HepG2 (cell line): ENCODE results near the gene TCP11L1. TPM values are rescaled to one million over a fixed set of nuclear protein-coding genes. Genes with fewer than 3 reads are reported as not detected.

Source experiments
- FOSL2 ChIP-seq: sonication (generic); formaldehyde crosslinking; IDR thresholded peaks from 2 replicates; pipeline ENCODE4 v1.4.0; 2020; ENCODE audit warnings: missing genetic modification reagents
- KDM3A ChIP-seq: IDR thresholded peaks from 2 replicates; pipeline ENCODE4 v1.6.1; 2018; ENCODE audit warnings: low read depth, missing compliant biosample characterization
- NFYC ChIP-seq: IDR thresholded peaks from 2 replicates; pipeline ENCODE4 v1.6.1; 2016; ENCODE audit warnings: missing genetic modification reagents, missing compliant biosample characterization
- PAWR ChIP-seq: sonication (generic); formaldehyde crosslinking; IDR thresholded peaks from 2 replicates; pipeline ENCODE4 v1.4.0; 2020; ENCODE audit warnings: missing genetic modification reagents, mild to moderate bottlenecking, borderline replicate concordance
- SNRNP70 ChIP-seq: fragments of 200-400 bp; formaldehyde crosslinking; IDR thresholded peaks from 2 replicates; pipeline ENCODE4 v1.6.1; 2017; ENCODE audit warnings: mild to moderate bottlenecking, low read depth, low read length, moderate library complexity
- TGIF2 ChIP-seq: IDR thresholded peaks from 2 replicates; pipeline ENCODE4 v1.6.1; 2016; ENCODE audit warnings: control low read depth, missing compliant biosample characterization
- ZFYVE20 ChIP-seq: sonication (generic); formaldehyde crosslinking; IDR thresholded peaks from 2 replicates; pipeline ENCODE4 v1.8.0; 2023; ENCODE audit warnings: low read depth, mild to moderate bottlenecking, moderate library complexity, missing genetic modification reagents, borderline replicate concordance
- ZNF761 ChIP-seq: sonication (generic); formaldehyde crosslinking; conservative IDR thresholded peaks from 2 replicates; pipeline ENCODE4 v1.4.0; 2020; ENCODE audit warnings: mild to moderate bottlenecking, missing genetic modification reagents
- polyA plus RNA-seq, 8 experiments: library from polyadenylated mRNA; depleted of rRNA in 3 of 8; stranded (reverse) in 7 of 8; unstranded in 1 of 8; fragments of >200 nt; fragmentation: Illumina TruSeq in 4 of 8; extraction: Trizol in 4 of 8; gene quantifications; 2 replicates each; pipeline versions ENCODE4 v1.2.1 to v1.2.3, GENCODE V29; 2011 to 2016; ENCODE audit warnings: low read depth in 4 of 8, missing spikeins in 1 of 8, mixed read lengths in 1 of 8; ENCODE audit not compliant: insufficient read depth in 1 of 8
- total RNA-seq, 5 experiments: library from RNA; depleted of rRNA; stranded (reverse); fragments of >200 nt; fragmentation: Illumina TruSeq; extraction: Trizol; gene quantifications; 2 replicates each; pipeline ENCODE4 v1.2.3, GENCODE V29; 2016; ENCODE audit warnings: low read depth in 1 of 5
- TF ChIP-seq, protein P1 (sequence below): sonication (generic); formaldehyde crosslinking; IDR thresholded peaks from 2 replicates; pipeline ENCODE4 v1.4.0; 2020; ENCODE audit warnings: missing genetic modification reagents
- TF ChIP-seq, protein P2 (sequence below), 2 experiments: fragments of 450-650 bp in 1 of 2; sonication (generic) in 1 of 2; formaldehyde crosslinking in 1 of 2; IDR thresholded peaks; 2 replicates each; pipeline versions ENCODE4 v1.6.1 to v1.8.0; 2016 to 2022; ENCODE audit warnings: antibody characterized with exemption in 1 of 2, mild to moderate bottlenecking in 1 of 2, missing genetic modification reagents in 1 of 2
- TF ChIP-seq, protein P3 (sequence below): IDR thresholded peaks from 2 replicates; pipeline ENCODE4 v1.6.1; 2016; ENCODE audit warnings: mild to moderate bottlenecking

Gene TCP11L1
- total and polyA plus RNA-seq, 2 of the 13 experiments (the other 11 are each of a cell fraction or from before 2014, with no cell fraction given) = 7.9 to 10.1 TPM

DNA sequence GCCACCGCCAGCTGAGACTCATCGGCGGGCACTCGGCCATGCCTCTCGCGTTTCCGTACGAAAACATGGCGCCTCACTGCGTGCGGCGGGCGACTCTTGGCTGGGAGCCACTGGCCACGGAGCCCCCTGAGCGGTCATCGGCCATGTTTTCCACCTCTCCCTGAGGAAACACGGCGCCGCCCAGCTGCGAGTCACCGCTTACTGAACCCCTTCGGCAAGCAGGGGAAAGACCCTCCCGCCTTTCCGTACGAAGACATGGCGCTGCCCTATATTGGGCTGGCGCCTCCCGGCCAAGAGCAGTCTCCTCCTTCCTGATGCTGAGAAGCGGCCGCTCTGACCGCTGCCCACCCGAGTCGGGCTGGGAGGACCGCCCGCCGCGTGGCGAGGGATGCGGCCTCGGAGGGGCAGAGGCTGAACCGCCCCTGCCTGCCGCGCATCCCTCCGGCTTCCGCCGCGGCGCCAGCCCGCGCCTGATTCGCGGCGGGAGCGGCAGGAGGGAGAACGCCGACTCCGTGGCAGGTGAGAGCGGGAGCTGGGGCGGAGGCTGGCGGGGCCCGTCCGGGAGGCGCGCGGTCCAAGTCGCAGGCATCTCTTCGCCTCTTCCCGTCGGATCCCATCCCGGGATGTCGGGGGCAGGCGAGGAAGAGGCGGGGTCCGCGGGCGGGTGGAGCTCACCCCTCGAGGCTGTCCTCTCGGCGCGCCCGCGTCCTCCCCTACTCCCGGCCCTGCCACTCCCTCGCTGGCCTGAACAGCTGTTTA lies at the start of gene TCP11L1 (continued):
- TF ChIP-seq, protein P1, sequence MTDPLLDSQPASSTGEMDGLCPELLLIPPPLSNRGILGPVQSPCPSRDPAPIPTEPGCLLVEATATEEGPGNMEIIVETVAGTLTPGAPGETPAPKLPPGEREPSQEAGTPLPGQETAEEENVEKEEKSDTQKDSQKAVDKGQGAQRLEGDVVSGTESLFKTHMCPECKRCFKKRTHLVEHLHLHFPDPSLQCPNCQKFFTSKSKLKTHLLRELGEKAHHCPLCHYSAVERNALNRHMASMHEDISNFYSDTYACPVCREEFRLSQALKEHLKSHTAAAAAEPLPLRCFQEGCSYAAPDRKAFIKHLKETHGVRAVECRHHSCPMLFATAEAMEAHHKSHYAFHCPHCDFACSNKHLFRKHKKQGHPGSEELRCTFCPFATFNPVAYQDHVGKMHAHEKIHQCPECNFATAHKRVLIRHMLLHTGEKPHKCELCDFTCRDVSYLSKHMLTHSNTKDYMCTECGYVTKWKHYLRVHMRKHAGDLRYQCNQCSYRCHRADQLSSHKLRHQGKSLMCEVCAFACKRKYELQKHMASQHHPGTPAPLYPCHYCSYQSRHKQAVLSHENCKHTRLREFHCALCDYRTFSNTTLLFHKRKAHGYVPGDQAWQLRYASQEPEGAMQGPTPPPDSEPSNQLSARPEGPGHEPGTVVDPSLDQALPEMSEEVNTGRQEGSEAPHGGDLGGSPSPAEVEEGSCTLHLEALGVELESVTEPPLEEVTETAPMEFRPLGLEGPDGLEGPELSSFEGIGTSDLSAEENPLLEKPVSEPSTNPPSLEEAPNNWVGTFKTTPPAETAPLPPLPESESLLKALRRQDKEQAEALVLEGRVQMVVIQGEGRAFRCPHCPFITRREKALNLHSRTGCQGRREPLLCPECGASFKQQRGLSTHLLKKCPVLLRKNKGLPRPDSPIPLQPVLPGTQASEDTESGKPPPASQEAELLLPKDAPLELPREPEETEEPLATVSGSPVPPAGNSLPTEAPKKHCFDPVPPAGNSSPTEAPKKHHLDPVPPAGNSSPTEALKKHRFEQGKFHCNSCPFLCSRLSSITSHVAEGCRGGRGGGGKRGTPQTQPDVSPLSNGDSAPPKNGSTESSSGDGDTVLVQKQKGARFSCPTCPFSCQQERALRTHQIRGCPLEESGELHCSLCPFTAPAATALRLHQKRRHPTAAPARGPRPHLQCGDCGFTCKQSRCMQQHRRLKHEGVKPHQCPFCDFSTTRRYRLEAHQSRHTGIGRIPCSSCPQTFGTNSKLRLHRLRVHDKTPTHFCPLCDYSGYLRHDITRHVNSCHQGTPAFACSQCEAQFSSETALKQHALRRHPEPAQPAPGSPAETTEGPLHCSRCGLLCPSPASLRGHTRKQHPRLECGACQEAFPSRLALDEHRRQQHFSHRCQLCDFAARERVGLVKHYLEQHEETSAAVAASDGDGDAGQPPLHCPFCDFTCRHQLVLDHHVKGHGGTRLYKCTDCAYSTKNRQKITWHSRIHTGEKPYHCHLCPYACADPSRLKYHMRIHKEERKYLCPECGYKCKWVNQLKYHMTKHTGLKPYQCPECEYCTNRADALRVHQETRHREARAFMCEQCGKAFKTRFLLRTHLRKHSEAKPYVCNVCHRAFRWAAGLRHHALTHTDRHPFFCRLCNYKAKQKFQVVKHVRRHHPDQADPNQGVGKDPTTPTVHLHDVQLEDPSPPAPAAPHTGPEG (CRISPR knock-in tag) = no peak; the same call in 1 of the 2 replicates
- no peak; the same call in 1 of the 2 replicates for TF ChIP-seq TGIF2 (CRISPR knock-in tag)
- TF ChIP-seq, protein P2, sequence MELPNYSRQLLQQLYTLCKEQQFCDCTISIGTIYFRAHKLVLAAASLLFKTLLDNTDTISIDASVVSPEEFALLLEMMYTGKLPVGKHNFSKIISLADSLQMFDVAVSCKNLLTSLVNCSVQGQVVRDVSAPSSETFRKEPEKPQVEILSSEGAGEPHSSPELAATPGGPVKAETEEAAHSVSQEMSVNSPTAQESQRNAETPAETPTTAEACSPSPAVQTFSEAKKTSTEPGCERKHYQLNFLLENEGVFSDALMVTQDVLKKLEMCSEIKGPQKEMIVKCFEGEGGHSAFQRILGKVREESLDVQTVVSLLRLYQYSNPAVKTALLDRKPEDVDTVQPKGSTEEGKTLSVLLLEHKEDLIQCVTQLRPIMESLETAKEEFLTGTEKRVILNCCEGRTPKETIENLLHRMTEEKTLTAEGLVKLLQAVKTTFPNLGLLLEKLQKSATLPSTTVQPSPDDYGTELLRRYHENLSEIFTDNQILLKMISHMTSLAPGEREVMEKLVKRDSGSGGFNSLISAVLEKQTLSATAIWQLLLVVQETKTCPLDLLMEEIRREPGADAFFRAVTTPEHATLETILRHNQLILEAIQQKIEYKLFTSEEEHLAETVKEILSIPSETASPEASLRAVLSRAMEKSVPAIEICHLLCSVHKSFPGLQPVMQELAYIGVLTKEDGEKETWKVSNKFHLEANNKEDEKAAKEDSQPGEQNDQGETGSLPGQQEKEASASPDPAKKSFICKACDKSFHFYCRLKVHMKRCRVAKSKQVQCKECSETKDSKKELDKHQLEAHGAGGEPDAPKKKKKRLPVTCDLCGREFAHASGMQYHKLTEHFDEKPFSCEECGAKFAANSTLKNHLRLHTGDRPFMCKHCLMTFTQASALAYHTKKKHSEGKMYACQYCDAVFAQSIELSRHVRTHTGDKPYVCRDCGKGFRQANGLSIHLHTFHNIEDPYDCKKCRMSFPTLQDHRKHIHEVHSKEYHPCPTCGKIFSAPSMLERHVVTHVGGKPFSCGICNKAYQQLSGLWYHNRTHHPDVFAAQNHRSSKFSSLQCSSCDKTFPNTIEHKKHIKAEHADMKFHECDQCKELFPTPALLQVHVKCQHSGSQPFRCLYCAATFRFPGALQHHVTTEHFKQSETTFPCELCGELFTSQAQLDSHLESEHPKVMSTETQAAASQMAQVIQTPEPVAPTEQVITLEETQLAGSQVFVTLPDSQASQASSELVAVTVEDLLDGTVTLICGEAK (IDR thresholded peaks at IDR 0.05) = no peak
- TF ChIP-seq, protein P2 (CRISPR knock-in tag; IDR thresholded peaks at IDR 0.05) = peak; percentile 24; the same call in 1 of the 2 replicates
- TF ChIP-seq, protein P3, sequence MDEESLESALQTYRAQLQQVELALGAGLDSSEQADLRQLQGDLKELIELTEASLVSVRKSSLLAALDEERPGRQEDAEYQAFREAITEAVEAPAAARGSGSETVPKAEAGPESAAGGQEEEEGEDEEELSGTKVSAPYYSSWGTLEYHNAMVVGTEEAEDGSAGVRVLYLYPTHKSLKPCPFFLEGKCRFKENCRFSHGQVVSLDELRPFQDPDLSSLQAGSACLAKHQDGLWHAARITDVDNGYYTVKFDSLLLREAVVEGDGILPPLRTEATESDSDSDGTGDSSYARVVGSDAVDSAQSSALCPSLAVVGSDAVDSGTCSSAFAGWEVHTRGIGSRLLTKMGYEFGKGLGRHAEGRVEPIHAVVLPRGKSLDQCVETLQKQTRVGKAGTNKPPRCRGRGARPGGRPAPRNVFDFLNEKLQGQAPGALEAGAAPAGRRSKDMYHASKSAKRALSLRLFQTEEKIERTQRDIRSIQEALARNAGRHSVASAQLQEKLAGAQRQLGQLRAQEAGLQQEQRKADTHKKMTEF (CRISPR knock-in tag) = peak; percentile 85
- no peak for TF ChIP-seq NFYC (CRISPR knock-in tag)
- 0 out of 2 replicates have a peak, but pooled peaks have one; percentile 45 for TF ChIP-seq ZNF761 (CRISPR knock-in tag)
- TF ChIP-seq ZFYVE20 = no peak
- no peak for TF ChIP-seq SNRNP70
- peak; percentile 34; the same call in 1 of the 2 replicates for TF ChIP-seq KDM3A
- no peak for TF ChIP-seq FOSL2
- TF ChIP-seq PAWR (CRISPR knock-in tag) = no peak
